Activated CD4-positive, alpha-beta T cell treated with anti-CD3 and anti-CD28 coated beads for 24 hours (primary cell): ENCODE results near the gene CISH.

Source experiments
- DNase-seq, 2 donors: peaks; one replicate each; pipeline ENCODE4 v3.0.0-alpha.2; 2020; ENCODE audit warnings: low read depth in 2 of 2

Gene CISH

GRCh38 chr3:50599115-50599715 is 12.4 kb downstream of the CISH start:
- no peak for DNase-seq

- DNase-seq = no peak
Observed at GRCh38 chr3:50594253-50594785, 17.3 kb downstream of the CISH start.

- no peak for DNase-seq
Observed at GRCh38 chr3:50592568-50592967, 19.0 kb downstream of the CISH start.

- DNase-seq = no peak
Observed at GRCh38 chr3:50591196-50591741, 20.3 kb downstream of the CISH start.

DNA sequence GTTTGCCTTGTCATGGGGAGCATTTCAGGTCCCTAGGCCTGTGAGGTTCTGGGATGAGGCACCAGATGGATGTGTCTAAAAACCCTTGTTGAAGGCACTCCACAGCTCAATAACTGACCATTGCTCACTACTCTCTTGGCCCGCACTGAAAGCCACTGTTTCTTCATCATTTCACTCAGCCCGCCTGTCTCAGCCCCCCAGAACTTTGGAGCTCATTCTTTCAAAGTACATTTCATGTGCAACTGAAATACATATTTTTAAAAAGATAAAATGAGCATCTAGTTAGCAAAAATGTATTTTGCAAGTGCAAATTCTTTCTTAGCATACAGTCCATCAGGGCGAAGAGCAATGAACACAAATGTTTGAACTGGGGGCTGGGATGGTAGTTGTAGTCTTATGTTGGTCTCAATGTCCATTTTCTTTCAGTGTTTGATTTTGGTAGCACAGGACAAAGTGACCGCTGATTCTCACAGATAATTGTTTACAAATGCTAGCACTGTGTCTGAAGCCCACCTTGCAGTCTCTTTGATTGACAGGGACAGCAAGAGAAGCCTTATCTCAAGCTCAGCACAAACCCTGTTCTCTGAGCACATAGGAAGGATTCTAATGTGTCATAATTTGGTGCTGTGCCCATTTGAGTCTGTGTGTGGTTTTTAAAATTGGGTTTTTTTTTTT is 22.7 kb downstream of the CISH start:
- no peak for DNase-seq

- peak; percentile 75 to 80 for DNase-seq
Observed at GRCh38 chr3:50587806-50588758, 23.5 kb downstream of the CISH start.

- DNase-seq = no peak
Observed at GRCh38 chr3:50587373-50587772, 24.2 kb downstream of the CISH start.

DNA sequence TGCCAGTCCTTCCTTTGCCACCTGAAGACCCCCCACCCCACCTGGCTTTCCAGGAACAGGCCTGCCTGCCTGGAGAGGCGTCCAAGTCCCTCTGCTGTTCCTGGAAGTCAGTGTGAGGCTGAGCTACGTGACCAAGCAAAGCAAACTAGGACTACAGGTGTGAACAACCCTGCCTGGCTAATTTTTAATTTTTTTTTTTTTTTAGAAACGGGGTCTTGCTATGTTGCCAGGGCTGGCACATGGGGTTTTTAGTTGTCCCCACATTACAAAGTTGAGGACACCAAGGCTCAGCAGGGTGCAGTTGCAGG is 24.9 kb downstream of the CISH start:
- no peak for DNase-seq

GRCh38 chr3:50585919-50586762 is 25.4 kb downstream of the CISH start:
- peak in 1 of 2 donors; percentile 50 for DNase-seq

- DNase-seq = no peak
Observed at GRCh38 chr3:50584391-50584790, 27.2 kb downstream of the CISH start.

- DNase-seq = no peak
Observed at GRCh38 chr3:50583897-50584296, 27.7 kb downstream of the CISH start.

GRCh38 chr3:50582083-50582482 is 29.5 kb downstream of the CISH start:
- DNase-seq = no peak

- DNase-seq = no peak
Observed at GRCh38 chr3:50581459-50581842, 30.1 kb downstream of the CISH start.

DNA sequence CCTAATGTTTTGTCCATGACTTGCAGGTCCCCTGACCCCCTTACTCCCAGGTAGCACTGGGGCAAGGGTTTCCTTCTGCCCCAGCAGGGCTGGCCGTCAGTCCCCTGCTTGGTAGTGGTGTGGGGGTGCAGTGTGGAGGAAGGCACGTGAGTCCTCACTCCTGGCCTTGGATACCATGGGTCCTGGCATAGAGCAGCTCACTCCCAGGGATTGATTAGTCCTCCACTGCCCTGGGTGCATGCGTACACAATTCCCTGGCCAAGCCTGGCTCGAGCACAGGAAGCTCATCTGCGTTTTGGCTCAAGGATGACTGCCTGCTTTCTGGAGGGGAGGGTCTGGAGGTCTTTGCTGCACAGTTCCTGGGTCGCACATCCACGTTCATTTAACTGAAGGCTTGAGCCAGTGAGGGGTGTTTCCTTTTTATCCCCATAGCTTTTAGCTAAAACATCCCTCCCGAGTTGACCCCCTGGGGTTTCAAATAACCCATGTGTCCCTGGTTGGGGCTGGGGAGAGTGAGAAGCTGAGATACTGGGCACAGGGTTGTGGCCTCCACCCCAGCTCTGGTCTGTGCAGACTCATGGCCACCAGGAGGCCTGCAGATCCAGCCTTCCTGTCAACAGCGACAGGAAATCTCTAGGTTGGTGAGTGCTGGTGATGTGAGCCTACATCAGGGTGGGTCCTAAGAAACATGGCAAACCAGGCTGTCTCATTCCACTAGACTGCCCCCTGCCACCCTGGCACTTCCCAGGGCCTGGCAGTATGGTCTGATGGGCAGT is 30.7 kb downstream of the CISH start:
- DNase-seq = no peak

DNA sequence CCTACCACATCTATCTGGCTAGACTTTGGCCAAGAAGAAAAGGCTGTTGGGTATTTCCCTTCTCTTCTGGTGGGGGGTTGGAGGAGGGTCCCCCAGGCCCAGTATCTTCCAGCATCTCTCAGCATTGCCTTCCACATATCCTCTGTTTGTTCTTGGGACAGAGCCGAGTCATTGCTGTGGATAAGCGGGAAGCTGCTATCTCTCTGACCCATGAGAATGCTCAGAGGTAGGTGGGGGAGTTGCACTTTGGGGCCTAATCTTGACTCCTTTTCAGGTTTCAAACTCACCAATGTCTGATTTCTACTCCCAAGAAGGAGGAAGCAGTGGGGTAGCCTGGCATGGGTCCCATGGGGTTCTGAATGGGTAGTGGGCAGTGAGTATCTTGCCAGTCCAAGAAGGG is 34.2 kb downstream of the CISH start:
- no peak for DNase-seq

DNA sequence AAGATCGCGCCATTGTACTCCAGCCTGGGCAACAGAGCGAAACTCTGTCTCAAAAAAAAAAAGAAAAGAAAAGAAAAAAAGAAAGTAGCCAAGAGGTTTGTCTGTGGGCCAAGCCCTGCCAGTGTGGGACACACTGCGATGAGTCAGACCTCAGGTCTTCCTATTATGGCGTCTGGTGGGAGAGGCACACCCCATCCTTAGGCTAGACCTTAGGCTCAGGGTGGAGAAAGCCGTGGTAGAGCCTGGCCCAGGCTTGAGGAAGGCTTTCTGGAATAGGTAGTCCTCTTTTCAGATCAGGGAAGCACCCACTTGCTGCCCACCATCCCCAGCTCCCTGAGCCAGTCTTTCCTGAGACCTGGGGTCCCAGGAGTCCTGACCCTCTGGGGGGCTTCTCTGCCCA is 36.2 kb downstream of the CISH start:
- DNase-seq = no peak

GRCh38 chr3:50574444-50574831 is 37.1 kb downstream of the CISH start:
- no peak for DNase-seq

DNA sequence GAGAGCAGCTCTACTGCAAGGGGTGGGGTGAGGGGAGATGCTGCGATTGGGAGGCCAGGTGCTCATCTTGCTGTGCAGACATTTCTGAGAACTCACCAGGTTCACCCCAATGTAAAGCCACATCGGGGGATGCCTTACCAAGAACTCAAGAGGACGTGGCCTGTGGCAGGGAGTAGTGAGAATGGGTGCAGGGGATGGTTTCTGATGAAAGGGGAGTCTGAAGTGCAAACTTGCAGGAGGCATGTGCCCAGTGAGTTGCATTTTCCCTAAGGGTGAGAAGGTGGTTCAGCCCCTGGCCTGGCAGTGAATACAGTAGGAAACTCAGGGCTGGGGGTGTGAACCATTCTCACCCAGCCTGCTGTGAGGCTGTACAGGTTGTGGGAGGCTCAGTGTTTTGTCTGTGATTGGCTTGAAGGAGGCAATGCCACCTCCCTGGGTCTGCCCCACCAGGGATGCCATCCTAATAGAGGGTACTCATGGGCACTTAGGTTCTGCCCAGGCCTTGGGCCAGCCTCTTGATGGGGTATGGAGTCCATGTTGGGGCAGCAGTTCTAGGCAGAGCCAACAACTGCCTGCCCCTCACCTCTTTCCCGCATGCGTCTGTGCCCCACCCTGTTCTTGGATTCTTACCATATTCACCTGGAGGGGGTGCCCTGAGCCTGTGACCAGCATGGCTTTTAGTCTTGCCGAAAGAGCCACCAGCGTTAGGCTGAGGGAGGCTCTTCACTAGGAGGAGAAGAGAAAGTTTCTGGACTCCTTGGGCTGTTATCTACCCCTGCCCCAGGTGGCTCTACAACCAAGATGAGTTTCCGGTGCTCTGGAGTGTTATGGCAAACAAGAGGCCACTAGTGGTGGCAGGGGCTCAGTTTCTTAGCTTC is 37.8 kb downstream of the CISH start:
- peak; percentile 55 to 62 for DNase-seq

GRCh38 chr3:50572801-50573371 is 38.7 kb downstream of the CISH start:
- DNase-seq = no peak
